Right lobe of liver (tissue), 6 donors: ENCODE measurements around the gene C5orf58. TPM values are rescaled to one million over a fixed set of nuclear protein-coding genes. Genes with fewer than 3 reads are reported as not detected.

Source experiments
- ATAC-seq, 4 donors: fragments of 200-7000 bp; cut with Tn5 transposase; one replicate each; pipeline ENCODE4 v1.9.1; 2020; ENCODE audit warnings: mild to moderate bottlenecking in 4 of 4, moderate library complexity in 4 of 4
- DNase-seq, 3 donors: peaks; one replicate each; pipeline ENCODE4 v3.0.0-alpha.2; 2020
- H3K27ac ChIP-seq, 3 donors: fragments of 200-600 bp; one replicate each; pipeline ENCODE4 v1.8.0; 2022
- H3K27me3 ChIP-seq, 2 donors: fragments of 200-600 bp; one replicate each; pipeline ENCODE4 v1.8.0; 2022
- H3K36me3 ChIP-seq, 4 donors: fragments of 200-600 bp; sonication (generic) in 1 of 4; one replicate each; pipeline versions ENCODE4 v1.5.1 to v1.8.0; 2017 to 2022; ENCODE audit warnings: control low read depth in 1 of 4
- H3K4me1 ChIP-seq, 4 donors: fragments of 200-600 bp; sonication (generic) in 1 of 4; one replicate each; pipeline versions ENCODE4 v1.5.1 to v1.8.0; 2017 to 2022; ENCODE audit warnings: control low read depth in 1 of 4
- H3K4me3 ChIP-seq, 3 donors: fragments of 200-600 bp; one replicate each; pipeline ENCODE4 v1.8.0; 2022
- H3K9me3 ChIP-seq, 4 donors: fragments of 200-600 bp; sonication (generic) in 1 of 4; one replicate each; pipeline versions ENCODE4 v1.5.1 to v1.8.0; 2017 to 2022; ENCODE audit warnings: control low read depth in 1 of 4
- CTCF ChIP-seq, 4 donors: fragments of 200-600 bp in 3 of 4; fragments of 450-650 bp in 1 of 4; IDR thresholded peaks; one replicate each; pipeline versions ENCODE4 v1.5.1 to v1.8.0; 2016 to 2022; ENCODE audit warnings: antibody characterized with exemption in 4 of 4, mild to moderate bottlenecking in 2 of 4
- POLR2A ChIP-seq: fragments of 450-650 bp; IDR thresholded peaks from one replicate; pipeline ENCODE4 v1.6.1; 2017; ENCODE audit warnings: antibody characterized with exemption, mild to moderate bottlenecking
- WGBS: methylation state at CpG from one replicate; pipeline ENCODE4 v1.1.6; 2018; ENCODE audit warnings: low coverage, low lambda C conversion rate; ENCODE audit not compliant: insufficient coverage; ENCODE audit errors: missing lambda C conversion rate; 5-methylcytosine and 5-hydroxymethylcytosine counted together
- intact Hi-C, 2 donors: fragments of 100-400 bp; cut with DNase I; formaldehyde crosslinking; loops; one replicate each; pipeline versions ENCODE4 v1.11.2 to v1.14.1; 2022
- total RNA-seq, 6 experiments: library from RNA; depleted of rRNA in 2 of 6; stranded (reverse); fragments of >200 nt in 2 of 6; fragmentation: NEBNext Ultra II Directional in 3 of 6; extraction: Animal tissue kit (Norgen Biotek cat#: 25700) in 3 of 6; gene quantifications; one replicate each; pipeline versions ENCODE4 v1.1.0 to v1.2.4, GENCODE V29; 2016 to 2023
- donor health status: DM: no; HTN: yes; CAD: no.
- donor health status: DM: no; HTN: no; CAD: no.
- donor health status: DM: no; HTN: no; CAD: no.
- donor health status: DM: no; HTN: yes; CAD: no.
- donor health status: DM: no; HTN: yes; CAD: no.

The C5orf58 gene
- total RNA-seq, 6 experiments from 2014 or later, result not detected

DNA sequence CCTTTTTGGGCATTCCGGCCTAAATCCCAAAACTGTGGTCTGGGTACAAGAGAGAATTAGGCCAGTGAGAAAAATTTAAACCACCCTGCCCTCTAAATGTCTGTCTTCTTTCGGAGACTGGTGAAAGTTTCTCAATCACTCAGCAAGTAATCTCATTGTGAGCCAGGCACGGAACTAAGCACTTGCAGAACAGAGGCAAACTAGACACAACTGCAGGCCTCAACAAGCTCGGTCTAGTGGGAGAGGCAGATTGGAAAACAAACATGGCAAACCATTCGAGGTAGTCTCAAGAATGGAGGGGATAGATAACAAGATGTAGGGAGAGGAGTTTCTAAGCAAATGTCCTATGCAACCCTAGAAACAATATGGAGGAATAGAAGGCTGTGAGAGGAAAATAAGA lies 8.9 kb upstream of the C5orf58 start:
- H3K27me3 ChIP-seq, result no peaks in the 10 kb centered on the region
- DNase-seq (no peak), ATAC-seq (no peak)
- H3K36me3 ChIP-seq, result no peaks in the 10 kb centered on the region
- no peak overlapping the region for H3K4me3 ChIP-seq
- no peak overlapping the region for H3K27ac ChIP-seq
- intact Hi-C loops, result loop anchor here in 1 of 2 donors (10.0 kb wide), 1 partner anchor 191 kb away; no protein-coding TSS in a partner anchor
- no peaks in the 10 kb centered on the region for H3K9me3 ChIP-seq
- no peaks in the 10 kb centered on the region for H3K4me1 ChIP-seq
- TF ChIP-seq CTCF (IDR thresholded peaks at IDR 0.05) (no peak), POLR2A (no peak)
- WGBS, result 60% methylated on average over 5 of the region's 5 CpGs

DNA sequence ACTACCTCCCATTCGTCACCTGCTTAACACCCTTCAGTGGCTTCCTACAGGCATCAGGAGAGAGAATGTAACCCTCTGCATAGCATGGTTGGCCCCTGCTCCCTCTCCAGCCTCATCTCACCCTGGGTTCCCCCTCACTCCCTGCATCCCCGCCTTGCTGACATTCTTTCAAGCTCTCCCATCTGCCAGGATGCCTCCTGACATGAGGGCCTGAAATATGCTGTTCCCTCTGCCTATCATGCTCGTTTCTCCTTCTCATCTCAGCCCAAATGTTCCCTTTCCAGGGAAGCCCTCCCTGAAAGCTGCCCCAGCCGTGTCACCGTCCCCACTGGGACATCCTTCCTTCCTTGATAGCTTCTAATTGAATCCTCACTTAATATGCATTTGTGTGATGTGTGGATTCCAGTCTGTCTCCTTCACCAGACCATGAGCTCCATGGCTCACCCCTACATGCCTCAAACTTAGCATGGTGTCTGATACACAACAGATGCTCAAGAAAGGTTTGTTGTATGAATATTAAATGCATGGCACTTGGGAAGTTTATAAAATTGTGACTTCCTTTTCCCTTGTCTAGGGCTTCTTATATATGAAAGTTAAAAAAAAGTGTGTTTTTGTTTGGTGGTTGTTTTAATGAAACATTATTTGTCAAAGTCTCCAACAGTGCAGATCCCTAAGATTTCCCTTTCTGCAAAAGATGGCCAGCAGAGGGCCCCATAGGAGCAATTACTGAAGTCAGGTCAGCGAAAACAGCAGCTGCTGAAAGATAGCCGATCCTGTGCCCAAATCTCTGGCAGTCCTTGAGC lies 7.3 kb upstream of the C5orf58 start:
- intact Hi-C loops, result loop anchor here in 1 of 2 donors (10.0 kb wide), 1 partner anchor 189 kb away; no protein-coding TSS in a partner anchor
- WGBS, result 40% methylated on average over 7 of the region's 7 CpGs
- H3K36me3 ChIP-seq, result no peaks in the 10 kb centered on the region
- H3K27me3 ChIP-seq, result no peaks in the 10 kb centered on the region
- no peaks in the 10 kb centered on the region for H3K9me3 ChIP-seq
- TF ChIP-seq CTCF (IDR thresholded peaks at IDR 0.05) (peak; percentile 60 to 77 (median 70)), POLR2A (no peak)
- no peaks in the 10 kb centered on the region for H3K4me1 ChIP-seq
- no peak overlapping the region for H3K27ac ChIP-seq
- H3K4me3 ChIP-seq, result no peak overlapping the region
- DNase-seq (peak; percentile 55 to 70 (median 58)), ATAC-seq (peak; percentile 79 to 83 (median 81))

DNA sequence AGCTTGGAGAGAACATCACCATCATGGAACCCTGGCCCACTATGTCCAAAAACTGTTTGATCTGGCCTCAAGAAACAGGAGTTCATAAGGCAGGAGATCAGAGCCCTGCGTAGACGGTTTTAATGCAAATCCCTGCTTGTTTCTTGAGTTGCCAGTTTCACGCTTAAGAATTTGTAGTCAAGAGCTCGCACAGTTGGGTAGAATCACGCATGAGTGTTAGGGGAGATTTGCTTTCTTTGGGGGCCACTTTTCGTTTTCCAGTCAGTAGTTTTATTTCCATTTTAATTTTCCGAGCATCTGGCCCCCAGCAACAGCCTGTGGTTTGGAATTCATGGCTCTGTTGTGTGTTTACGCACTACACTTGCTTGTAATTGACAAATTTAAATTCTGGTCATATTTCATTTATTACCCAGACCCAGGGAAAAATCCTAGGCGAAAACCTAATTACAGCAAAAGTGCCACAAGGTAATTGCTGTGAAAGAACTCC lies 6.6 kb upstream of the C5orf58 start:
- intact Hi-C loops, result loop anchor here in 1 of 2 donors (10.0 kb wide), 1 partner anchor 189 kb away; no protein-coding TSS in a partner anchor
- no peak overlapping the region for H3K4me3 ChIP-seq
- no peak overlapping the region for H3K27ac ChIP-seq
- TF ChIP-seq POLR2A, result no peak
- no peak for TF ChIP-seq CTCF (IDR thresholded peaks at IDR 0.05)
- no peaks in the 10 kb centered on the region for H3K4me1 ChIP-seq
- DNase-seq (no peak), ATAC-seq (no peak)
- 63% methylated on average over 7 of the region's 9 CpGs for WGBS
- no peaks in the 10 kb centered on the region for H3K36me3 ChIP-seq
- no peaks in the 10 kb centered on the region for H3K9me3 ChIP-seq
- no peaks in the 10 kb centered on the region for H3K27me3 ChIP-seq

DNA sequence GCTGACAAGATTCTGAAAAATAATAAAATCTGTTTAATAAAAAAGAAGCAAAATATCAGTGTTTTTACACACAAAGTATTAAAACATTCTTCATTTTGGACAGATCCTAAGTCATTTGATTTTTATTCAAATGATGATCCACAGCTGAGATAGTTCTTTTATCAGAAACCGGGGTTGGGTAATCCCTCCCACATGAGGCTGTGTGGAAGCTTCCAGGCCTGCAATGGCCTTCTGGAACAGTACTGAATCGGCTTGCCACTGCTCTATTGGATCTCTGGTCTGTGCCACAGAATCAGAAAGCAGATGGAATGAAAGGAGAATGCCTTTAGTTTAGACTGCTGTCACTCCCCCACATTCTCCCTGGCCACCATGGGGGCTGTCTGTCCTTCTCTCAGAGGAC lies 6.1 kb upstream of the C5orf58 start:
- H3K9me3 ChIP-seq, result no peaks in the 10 kb centered on the region
- H3K4me3 ChIP-seq, result no peak overlapping the region
- ATAC-seq (no peak), DNase-seq (no peak)
- intact Hi-C loops, result loop anchor here in 1 of 2 donors (10.0 kb wide), 1 partner anchor 188 kb away; no protein-coding TSS in a partner anchor
- TF ChIP-seq CTCF (IDR thresholded peaks at IDR 0.05), result no peak
- TF ChIP-seq POLR2A, result no peak
- no peaks in the 10 kb centered on the region for H3K27me3 ChIP-seq
- H3K27ac ChIP-seq, result no peak overlapping the region
- 70% methylated on average over 1 of the region's 2 CpGs for WGBS
- H3K36me3 ChIP-seq, result no peaks in the 10 kb centered on the region
- no peaks in the 10 kb centered on the region for H3K4me1 ChIP-seq
